IMR-90 (cell line): ENCODE measurements around the gene CYFIP1. TPM values are rescaled to one million over a fixed set of nuclear protein-coding genes. Genes with fewer than 3 reads are reported as not detected.
A peak's percentile ranks its signal among the peaks of the same experiment; 100 is the strongest.

Source experiments
- ATAC-seq: fragments of 200-7000 bp; cut with Tn5 transposase; 2 replicates; pipeline ENCODE4 v1.9.1; 2020; ENCODE audit warnings: low read depth, mild to moderate bottlenecking, moderate library complexity
- BruUV-seq: library from RNA; stranded (reverse); fragments of 400-500 nt; replicated peaks from 2 replicates; lab custom pipeline; 2021; lab: Mats Ljungman, UMichigan
- CTCF ChIA-PET: fragments of 300-600 bp; formaldehyde crosslinking; extraction: SDS; loops from one replicate; lab custom pipeline; 2021; ENCODE audit warnings: antibody characterized with exemption; lab: Yijun Ruan, JAX
- POLR2A ChIA-PET: fragments of 300-600 bp; sonication (Branson Sonifier 250); formaldehyde crosslinking; loops from one replicate; lab custom pipeline; 2022; ENCODE audit warnings: antibody characterized with exemption; ENCODE audit not compliant: unreplicated experiment; lab: Charles Lee
- DNase-seq: peaks from one replicate; pipeline ENCODE4 v3.0.0; 2013
- H2AFZ ChIP-seq: replicated peaks from 2 replicates; pipeline ENCODE3; 2013; ENCODE audit warnings: low read length, mild to moderate bottlenecking; ENCODE audit not compliant: poor library complexity
- H2AK5ac ChIP-seq: 2 replicates; pipeline ENCODE4 v1.6.1; 2013; ENCODE audit warnings: low read depth, low read length, inconsistent platforms
- H2AK9ac ChIP-seq: replicated peaks from 2 replicates; pipeline ENCODE3; 2013; ENCODE audit warnings: mild to moderate bottlenecking, low read depth, low read length, moderate library complexity; ENCODE audit not compliant: poor library complexity
- H2BK120ac ChIP-seq: 2 replicates; pipeline ENCODE4 v1.6.1; 2013; ENCODE audit warnings: low read depth, low read length, inconsistent platforms
- H2BK15ac ChIP-seq: 3 replicates; pipeline ENCODE4 v1.6.1; 2013; ENCODE audit warnings: low read depth, low read length, inconsistent platforms
- H2BK20ac ChIP-seq: 2 replicates; pipeline ENCODE4 v1.6.1; 2013; ENCODE audit warnings: low read depth, mild to moderate bottlenecking, inconsistent platforms, low read length, moderate library complexity
- H2BK5ac ChIP-seq: 2 replicates; pipeline ENCODE4 v1.6.1; 2013; ENCODE audit warnings: mild to moderate bottlenecking, low read depth, low read length, inconsistent platforms; ENCODE audit not compliant: poor library complexity, severe bottlenecking
- H3K14ac ChIP-seq: replicated peaks from 2 replicates; pipeline ENCODE4 v1.6.1; 2013; ENCODE audit warnings: low read depth, low read length, inconsistent platforms
- H3K18ac ChIP-seq: 2 replicates; pipeline ENCODE4 v1.6.1; 2013; ENCODE audit warnings: low read depth, low read length, control low read depth
- H3K23ac ChIP-seq: 2 replicates; pipeline ENCODE4 v1.6.1; 2013; ENCODE audit warnings: low read depth, low read length, inconsistent platforms
- H3K27ac ChIP-seq: 2 replicates; pipeline ENCODE4 v1.5.1; 2013; ENCODE audit warnings: mild to moderate bottlenecking, control low read depth, low read length; ENCODE audit not compliant: insufficient read depth
- H3K27me3 ChIP-seq: 2 replicates; pipeline ENCODE4 v1.6.1; 2013; ENCODE audit warnings: low read length; ENCODE audit not compliant: control insufficient read depth, insufficient read depth
- H3K36me3 ChIP-seq: 2 replicates; pipeline ENCODE4 v1.6.1; 2013; ENCODE audit warnings: low read length, mixed read lengths; ENCODE audit not compliant: control insufficient read depth, insufficient read depth
- H3K4ac ChIP-seq: 2 replicates; pipeline ENCODE4 v1.6.1; 2013; ENCODE audit warnings: low read depth, low read length, inconsistent platforms
- H3K4me1 ChIP-seq: 2 replicates; pipeline ENCODE4 v1.6.1; 2013; ENCODE audit warnings: low read length, mixed read lengths; ENCODE audit not compliant: control insufficient read depth, insufficient read depth
- H3K4me2 ChIP-seq: 2 replicates; pipeline ENCODE4 v1.6.1; 2013; ENCODE audit warnings: low read depth, mild to moderate bottlenecking, control low read depth, low read length, moderate library complexity
- H3K4me3 ChIP-seq: 2 replicates; pipeline ENCODE4 v1.5.1; 2013; ENCODE audit warnings: low read depth, mild to moderate bottlenecking, control low read depth, low read length, moderate library complexity; ENCODE audit not compliant: insufficient read depth
- H3K56ac ChIP-seq: 2 replicates; pipeline ENCODE4 v1.6.1; 2013; ENCODE audit warnings: low read length, inconsistent platforms; ENCODE audit not compliant: insufficient read depth; ENCODE audit errors: extremely low read depth
- H3K79me1 ChIP-seq, 2 experiments: 2 replicates each; pipeline ENCODE4 v1.6.1; 2013; ENCODE audit warnings: low read length in 2 of 2, inconsistent platforms in 1 of 2, low read depth in 1 of 2
- H3K9ac ChIP-seq: 2 replicates; pipeline ENCODE4 v1.6.1; 2013; ENCODE audit warnings: low read depth, low read length, control low read depth
- H3K9me1 ChIP-seq: 2 replicates; pipeline ENCODE4 v1.6.1; 2013; ENCODE audit warnings: low read length, inconsistent platforms; ENCODE audit not compliant: insufficient read depth
- H3K9me3 ChIP-seq: 2 replicates; pipeline ENCODE4 v1.6.1; 2013; ENCODE audit warnings: low read length; ENCODE audit not compliant: control insufficient read depth, insufficient read depth
- H4K20me1 ChIP-seq: 2 replicates; pipeline ENCODE4 v1.6.1; 2013; ENCODE audit warnings: low read length, inconsistent platforms; ENCODE audit not compliant: insufficient read depth
- H4K5ac ChIP-seq: 2 replicates; pipeline ENCODE4 v1.6.1; 2013; ENCODE audit warnings: mild to moderate bottlenecking, low read depth, low read length, control low read depth
- H4K8ac ChIP-seq, 2 experiments: 2 replicates each; pipeline ENCODE4 v1.6.1; 2013; ENCODE audit warnings: low read depth in 2 of 2, low read length in 2 of 2, control low read depth in 1 of 2, inconsistent platforms in 1 of 2
- H4K91ac ChIP-seq: 2 replicates; pipeline ENCODE4 v1.6.1; 2013; ENCODE audit warnings: low read depth, low read length, inconsistent platforms; ENCODE audit not compliant: insufficient read depth
- MXI1 ChIP-seq: IDR thresholded peaks from 2 replicates; pipeline ENCODE4 v1.6.1; 2012; ENCODE audit warnings: low read depth, mild to moderate bottlenecking, low read length, moderate library complexity, borderline replicate concordance
- NFE2L2 ChIP-seq: fragments of 150-350 bp; IDR thresholded peaks from 2 replicates; pipeline ENCODE4 v1.6.1; 2016; ENCODE audit warnings: low read depth, mild to moderate bottlenecking, low read length
- RFX5 ChIP-seq: IDR thresholded peaks from 2 replicates; pipeline ENCODE4 v1.8.0; 2012; ENCODE audit warnings: low read depth, mild to moderate bottlenecking, low read length, moderate library complexity
- WGBS, 2 experiments: methylation state at CpG; one replicate each; pipeline versions ENCODE4 v1.1.5 to v1.1.7; 2013; ENCODE audit warnings: missing lambda C conversion rate in 2 of 2; ENCODE audit not compliant: insufficient read length in 1 of 2; ENCODE audit errors: extremely low coverage in 2 of 2; 5-methylcytosine and 5-hydroxymethylcytosine counted together
- dilution Hi-C: fragments of 300-500 bp; cut with HindIII; formaldehyde crosslinking; loops from one replicate; pipeline ENCODE4 v1.14.3; 2018; ENCODE audit warnings: low sequenced_read_pairs; ENCODE audit not compliant: unreplicated experiment
- in situ Hi-C: fragments of 300-500 bp; cut with MboI; formaldehyde crosslinking; loops from 3 replicates; pipeline ENCODE4 v1.14.3; 2019; ENCODE audit warnings: low sequenced_read_pairs, inconsistent platforms, mixed read lengths
- intact Hi-C: fragments of 100-400 bp; cut with micrococcal nuclease; formaldehyde crosslinking; loops from 2 replicates; pipeline ENCODE4 v1.10.0; 2022
- polyA plus RNA-seq, 3 experiments: library from polyadenylated mRNA; depleted of rRNA; stranded (reverse); fragments of >200 nt; gene quantifications; 2 replicates each; pipeline ENCODE4 v1.2.3, GENCODE V29; 2012; ENCODE audit warnings: low replicate concordance in 1 of 3
- total RNA-seq: library from RNA; depleted of rRNA; stranded (reverse); fragments of >200 nt; gene quantifications from 2 replicates; pipeline ENCODE4 v1.2.3, GENCODE V29; 2012
- TF ChIP-seq, protein P1 (sequence below): fragments of 150-350 bp; IDR thresholded peaks from 2 replicates; pipeline ENCODE4 v1.6.1; 2017; ENCODE audit warnings: mild to moderate bottlenecking, antibody characterized with exemption, low read length, low read depth

Gene CYFIP1
- total and polyA plus RNA-seq, 2 of the 4 experiments (the other 2 are of a cell fraction): 58.4 to 163 TPM

DNA sequence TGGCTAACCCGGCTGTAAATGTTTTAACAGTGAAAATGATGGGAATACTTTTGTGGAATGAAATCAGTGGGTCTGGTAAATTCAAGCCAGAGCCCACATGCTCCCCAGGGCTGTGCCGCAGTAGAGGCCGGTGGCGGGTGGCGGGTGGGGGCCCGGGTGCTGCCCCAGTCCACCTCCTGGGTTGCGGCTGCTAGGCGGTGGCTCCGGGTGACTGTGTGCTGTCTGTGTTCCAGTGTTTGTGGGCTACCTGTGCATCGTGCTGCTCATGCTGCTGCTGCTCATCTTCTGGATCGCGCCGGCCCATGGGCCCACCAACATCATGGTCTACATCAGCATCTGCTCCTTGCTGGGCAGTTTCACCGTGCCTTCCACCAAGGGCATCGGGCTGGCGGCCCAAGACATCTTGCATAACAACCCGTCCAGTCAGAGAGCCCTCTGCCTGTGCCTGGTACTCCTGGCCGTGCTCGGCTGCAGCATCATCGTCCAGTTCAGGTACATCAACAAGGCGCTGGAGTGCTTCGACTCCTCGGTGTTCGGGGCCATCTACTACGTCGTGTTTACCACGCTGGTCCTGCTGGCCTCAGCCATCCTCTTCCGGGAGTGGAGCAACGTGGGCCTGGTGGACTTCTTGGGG is 156.6 kb downstream of the CYFIP1 start:
- no peak overlapping the region for H3K23ac ChIP-seq
- no peaks in the 10 kb centered on the region for H3K27me3 ChIP-seq
- no peak overlapping the region for H3K27ac ChIP-seq
- BruUV-seq: no TSS peak
- no peak overlapping the region for H3K4me3 ChIP-seq
- H4K20me1 ChIP-seq: no peaks in the 10 kb centered on the region
- no peak overlapping the region for H3K4me2 ChIP-seq
- ATAC-seq: no peak
- H3K56ac ChIP-seq: no peak overlapping the region
- no peak overlapping the region for H3K9ac ChIP-seq
- no peak for TF ChIP-seq MXI1
- TF ChIP-seq, protein P1, sequence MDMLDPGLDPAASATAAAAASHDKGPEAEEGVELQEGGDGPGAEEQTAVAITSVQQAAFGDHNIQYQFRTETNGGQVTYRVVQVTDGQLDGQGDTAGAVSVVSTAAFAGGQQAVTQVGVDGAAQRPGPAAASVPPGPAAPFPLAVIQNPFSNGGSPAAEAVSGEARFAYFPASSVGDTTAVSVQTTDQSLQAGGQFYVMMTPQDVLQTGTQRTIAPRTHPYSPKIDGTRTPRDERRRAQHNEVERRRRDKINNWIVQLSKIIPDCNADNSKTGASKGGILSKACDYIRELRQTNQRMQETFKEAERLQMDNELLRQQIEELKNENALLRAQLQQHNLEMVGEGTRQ: no peak
- no peak for TF ChIP-seq NFE2L2
- no peak for TF ChIP-seq RFX5
- H2BK15ac ChIP-seq: no peak overlapping the region
- no peak overlapping the region for H2BK120ac ChIP-seq
- no peak overlapping the region for H2AK5ac ChIP-seq
- no peaks in the 10 kb centered on the region; a peak in 1 of 4 replicates for H3K79me1 ChIP-seq
- no peak overlapping the region for H3K4ac ChIP-seq
- POLR2A ChIA-PET: no interaction called here
- dilution Hi-C loops: no loop called here
- no peak overlapping the region for H4K91ac ChIP-seq
- 95% methylated on average over 20 of the region's 29 CpGs; no CpG with 5 or more reads in 1 of the 2 experiments for WGBS, 2 experiments
- H3K9me3 ChIP-seq: no peaks in the 10 kb centered on the region
- H3K36me3 ChIP-seq: peaks cover 19% of the 10 kb centered on the region
- no peak overlapping the region for H4K5ac ChIP-seq
- H4K8ac ChIP-seq: no peak overlapping the region
- no peak overlapping the region for H2BK5ac ChIP-seq
- in situ Hi-C loops: loop anchor here (25.0 kb wide), 1 partner anchor 111 kb away; no protein-coding TSS in a partner anchor
- H2BK20ac ChIP-seq: no peak overlapping the region
- DNase-seq: no peak
- no peak overlapping the region for H2AK9ac ChIP-seq
- intact Hi-C loops: no loop called here
- no peaks in the 10 kb centered on the region for H3K4me1 ChIP-seq
- no peak overlapping the region for H3K18ac ChIP-seq
- CTCF ChIA-PET: no interaction called here
- H2AFZ ChIP-seq: peak overlapping the region; percentile 23
- H3K14ac ChIP-seq: no peak overlapping the region
- H3K9me1 ChIP-seq: peaks cover 7% of the 10 kb centered on the region; the same call in 1 of the 2 replicates
